ENCODE data around the gene C4orf50.
"Not testable (repeated sequence)": the region's sequence is repeated elsewhere in the genome, so short reads cannot be mapped to it uniquely, and the experiment has no call there.

The C4orf50 gene

GRCh38 chr4:5968246-5968645 lies 50.0 kb downstream of the C4orf50 start:
- no peak for DNase-seq (ENCODE audit: low read depth)

DNA sequence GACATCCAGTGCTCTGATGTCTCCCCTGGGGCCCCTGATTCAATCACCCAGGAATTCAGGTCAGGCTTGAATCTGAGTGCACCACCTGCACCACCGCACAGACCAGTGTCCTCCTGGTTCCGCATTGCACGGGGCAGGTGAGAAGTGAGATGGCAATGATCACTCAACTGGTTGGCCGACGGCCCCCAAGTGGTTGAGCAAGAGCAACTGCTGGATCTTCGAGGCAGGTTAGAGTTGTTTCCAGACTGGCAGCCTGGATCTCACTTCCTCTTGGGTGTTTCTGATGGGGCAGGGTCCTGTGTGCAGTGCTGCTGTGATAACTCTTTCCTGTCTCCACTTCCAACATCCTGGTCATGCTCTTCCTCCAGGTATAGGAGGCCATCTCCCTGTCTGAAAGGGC lies 50.4 kb downstream of the C4orf50 start:
- DNase-seq (ENCODE audit: low read depth): no peak

GRCh38 chr4:5965225-5965624 lies 53.0 kb downstream of the C4orf50 start:
- no peak for DNase-seq (ENCODE audit: low read depth)

DNA sequence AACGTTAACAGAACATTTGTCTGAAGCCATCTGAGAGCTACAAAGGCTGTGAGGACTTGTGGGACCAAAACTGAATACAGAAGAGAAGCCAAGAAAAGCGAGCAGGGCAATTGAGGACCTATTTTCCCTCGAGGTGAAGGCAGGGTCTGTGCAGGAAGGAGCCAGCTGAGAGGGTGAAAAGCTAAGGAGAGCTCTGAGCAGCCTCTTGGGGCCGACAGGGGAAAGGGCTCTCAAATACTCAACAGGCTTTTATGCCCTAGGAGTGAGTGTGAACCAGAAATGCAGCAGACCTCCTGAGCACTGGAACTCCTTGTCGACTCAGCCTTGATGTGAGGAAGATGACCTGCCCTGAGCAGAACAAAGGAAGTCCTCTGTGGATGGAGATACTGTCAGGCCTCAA lies 54.2 kb downstream of the C4orf50 start:
- no peak for DNase-seq (ENCODE audit: low read depth)

DNA sequence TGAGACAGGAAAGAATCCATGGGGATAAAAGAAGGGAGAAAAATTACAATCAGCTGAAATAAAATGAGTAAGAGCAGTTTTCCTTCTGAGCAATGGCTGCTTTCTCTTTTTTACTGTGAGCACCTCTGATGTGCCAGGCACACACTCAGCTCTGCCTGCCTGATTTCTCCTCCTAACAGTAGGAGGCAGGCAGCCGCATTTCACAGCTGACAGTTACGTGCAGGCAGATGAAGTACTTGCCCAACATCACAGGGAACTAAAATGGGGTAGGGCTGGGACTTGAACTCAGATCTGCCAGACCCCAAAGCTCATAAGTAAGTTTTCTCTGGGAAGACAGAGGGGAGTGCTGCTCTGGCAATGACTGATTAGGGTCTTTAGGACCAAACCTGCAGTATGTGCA lies 54.6 kb downstream of the C4orf50 start:
- no peak for DNase-seq (ENCODE audit: low read depth)

DNA sequence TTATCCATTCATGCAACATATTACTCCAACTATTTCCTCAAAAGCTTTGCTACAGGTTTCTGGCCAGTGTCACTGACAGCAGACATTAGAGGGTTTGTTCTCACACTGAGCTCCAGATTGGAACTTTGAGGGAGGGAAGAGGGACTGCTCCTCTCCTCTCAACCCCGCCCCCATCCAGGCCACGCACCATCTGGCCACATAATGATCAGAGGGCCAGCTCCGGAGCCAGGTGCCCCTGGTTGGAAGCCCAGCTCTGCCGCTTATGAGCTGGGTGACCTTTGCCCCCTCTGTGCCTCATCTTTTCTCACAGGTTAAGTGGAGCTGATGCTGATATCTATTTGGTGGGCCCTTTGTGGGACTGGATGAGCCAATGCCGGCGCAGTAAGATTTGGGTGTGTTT lies 55.8 kb downstream of the C4orf50 start:
- DNase-seq (ENCODE audit: low read depth): no peak

DNA sequence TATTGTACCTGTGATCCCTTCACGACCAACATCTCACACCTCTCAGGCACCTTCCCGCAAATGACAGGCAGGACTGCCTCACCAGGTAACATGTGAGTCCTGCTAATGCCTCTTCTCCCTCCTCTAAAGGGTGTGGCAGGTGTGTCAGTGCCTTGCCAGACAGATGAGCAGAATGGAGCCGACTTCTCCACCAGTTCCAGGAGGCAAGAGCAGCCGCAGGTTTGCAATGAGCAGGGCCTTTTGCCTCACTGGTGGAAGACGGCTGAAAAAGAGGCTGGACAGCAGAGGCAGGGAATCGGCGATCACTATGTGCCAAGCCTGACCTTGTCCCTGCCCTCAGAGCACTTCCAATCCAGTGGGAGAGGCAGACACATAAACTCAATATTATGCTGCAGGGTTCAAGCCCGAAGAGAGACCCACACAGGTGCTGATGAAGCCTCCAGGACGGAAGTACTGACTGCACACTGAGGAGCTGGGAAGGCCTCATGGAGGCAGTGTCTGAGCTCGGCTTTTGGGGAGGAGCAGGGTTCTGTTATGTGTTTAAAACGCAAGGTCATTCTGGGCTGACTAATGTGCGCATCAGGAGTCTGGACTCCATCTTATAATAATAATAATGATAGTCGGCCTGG lies 57.9 kb downstream of the C4orf50 start:
- no peak for DNase-seq (ENCODE audit: low read depth)

DNA sequence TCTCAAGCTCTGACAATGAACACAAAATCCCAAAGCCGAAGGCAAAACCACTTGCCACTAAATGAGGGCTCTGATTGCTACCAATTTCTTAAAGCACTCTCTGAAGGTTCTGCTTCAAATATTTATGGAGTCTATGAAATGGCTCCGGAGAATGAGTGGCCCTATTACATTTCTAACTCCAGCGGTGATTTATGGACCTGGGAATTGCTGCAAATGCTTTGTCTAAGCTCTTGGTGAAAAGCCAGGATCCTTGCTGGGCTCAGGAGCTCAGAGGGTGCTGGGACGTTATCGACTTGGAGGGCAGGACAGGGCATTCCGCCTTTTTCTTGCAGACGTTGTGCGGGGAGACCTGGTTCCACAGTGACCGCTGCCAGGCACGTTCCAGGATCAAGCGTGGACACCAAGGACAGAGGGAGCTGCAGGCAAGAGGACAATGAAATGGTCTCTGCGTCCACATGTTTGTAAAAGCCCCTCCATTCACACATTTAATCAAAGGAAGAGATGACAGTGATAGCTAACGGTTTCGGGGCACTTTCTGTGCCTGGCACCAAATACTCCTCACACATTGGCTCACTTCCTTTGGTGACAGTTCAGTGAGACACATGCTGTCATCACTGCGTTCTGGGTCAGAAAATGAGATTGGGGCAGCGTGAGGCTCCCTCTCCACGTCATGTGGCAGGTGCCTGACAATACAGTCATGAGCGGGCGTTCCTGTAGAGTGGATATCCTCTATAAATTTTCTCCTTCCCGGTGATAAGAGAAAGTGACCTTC lies 58.8 kb downstream of the C4orf50 start:
- no peak for DNase-seq (ENCODE audit: low read depth)

GRCh38 chr4:5958199-5958735 lies 60.0 kb downstream of the C4orf50 start:
- DNase-seq (ENCODE audit: low read depth): no peak

- no peak for DNase-seq (ENCODE audit: low read depth)
Observed at GRCh38 chr4:5957076-5957475, 61.2 kb downstream of the C4orf50 start.

- DNase-seq (ENCODE audit: low read depth): no peak
Observed at GRCh38 chr4:5956285-5957021, 61.8 kb downstream of the C4orf50 start.

DNA sequence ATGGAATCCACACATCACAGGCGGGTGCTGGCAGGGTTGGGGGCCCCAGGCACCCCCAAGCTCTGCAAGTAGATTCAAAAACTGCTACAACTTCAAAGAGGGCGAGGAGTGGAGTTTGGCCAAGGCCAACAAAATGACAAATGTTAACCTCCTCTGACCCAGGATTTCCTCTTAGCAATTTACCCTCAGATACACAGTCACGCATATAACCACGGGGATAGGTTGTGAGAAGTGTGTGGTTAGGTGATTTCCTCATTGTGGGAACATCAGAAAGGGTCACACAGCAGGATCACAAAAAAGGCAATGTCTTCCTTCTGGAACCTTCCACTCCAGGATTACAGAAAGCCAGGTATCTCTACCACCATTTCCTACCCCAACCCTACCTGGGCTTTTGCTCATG lies 62.4 kb downstream of the C4orf50 start:
- DNase-seq (ENCODE audit: low read depth): no peak

GRCh38 chr4:5955201-5955821 lies 62.9 kb downstream of the C4orf50 start:
- DNase-seq (ENCODE audit: low read depth): no peak

GRCh38 chr4:5954056-5954760 lies 64.0 kb downstream of the C4orf50 start:
- no peak for DNase-seq (ENCODE audit: low read depth)

DNA sequence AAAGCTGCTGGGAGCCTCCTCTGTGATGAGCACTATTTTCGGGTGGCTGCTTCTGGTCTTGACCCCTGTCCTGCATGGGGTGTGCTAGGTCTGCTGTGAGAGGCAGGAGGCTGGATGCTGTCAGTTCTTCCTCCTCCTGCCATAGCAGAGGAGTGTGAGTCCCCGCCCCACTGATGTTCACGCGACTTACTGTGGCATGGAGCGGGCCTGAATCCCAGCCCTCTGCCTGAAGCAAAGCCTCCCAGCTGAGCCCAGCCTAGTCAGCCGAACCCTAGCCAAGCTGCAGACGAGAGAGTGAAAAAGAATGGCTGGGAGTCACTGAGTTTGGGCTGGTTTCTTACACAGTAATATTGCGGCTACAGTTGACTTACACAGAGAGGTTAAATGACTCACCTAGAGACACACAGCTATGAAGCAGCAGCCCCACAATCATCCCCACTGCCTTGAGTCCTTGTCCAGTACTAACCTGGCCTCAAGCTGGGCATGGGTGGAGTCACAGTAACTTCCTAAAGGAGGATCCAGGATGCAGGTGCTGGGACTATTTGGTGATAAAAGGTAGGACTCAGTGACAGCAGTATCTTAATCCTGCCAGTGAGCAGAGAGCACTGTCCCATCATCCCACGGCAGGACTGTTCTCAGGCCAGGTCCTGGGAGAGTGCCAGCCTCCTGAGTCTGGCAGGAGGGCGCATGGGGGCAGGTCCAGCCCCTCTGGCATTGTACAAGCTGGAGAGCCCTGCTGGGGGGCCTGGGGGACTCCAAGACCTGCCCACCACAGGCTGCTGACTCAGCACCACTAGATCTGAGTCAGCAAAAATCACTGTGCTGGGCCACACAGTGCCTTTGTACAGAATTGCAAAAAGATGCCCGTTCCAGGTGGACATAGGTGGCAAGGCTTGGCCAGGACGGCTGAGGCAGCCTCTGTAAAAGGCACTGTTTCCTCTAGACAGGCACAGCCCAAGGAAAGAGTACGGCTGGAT lies 65.0 kb downstream of the C4orf50 start:
- no peak for DNase-seq (ENCODE audit: low read depth)

DNA sequence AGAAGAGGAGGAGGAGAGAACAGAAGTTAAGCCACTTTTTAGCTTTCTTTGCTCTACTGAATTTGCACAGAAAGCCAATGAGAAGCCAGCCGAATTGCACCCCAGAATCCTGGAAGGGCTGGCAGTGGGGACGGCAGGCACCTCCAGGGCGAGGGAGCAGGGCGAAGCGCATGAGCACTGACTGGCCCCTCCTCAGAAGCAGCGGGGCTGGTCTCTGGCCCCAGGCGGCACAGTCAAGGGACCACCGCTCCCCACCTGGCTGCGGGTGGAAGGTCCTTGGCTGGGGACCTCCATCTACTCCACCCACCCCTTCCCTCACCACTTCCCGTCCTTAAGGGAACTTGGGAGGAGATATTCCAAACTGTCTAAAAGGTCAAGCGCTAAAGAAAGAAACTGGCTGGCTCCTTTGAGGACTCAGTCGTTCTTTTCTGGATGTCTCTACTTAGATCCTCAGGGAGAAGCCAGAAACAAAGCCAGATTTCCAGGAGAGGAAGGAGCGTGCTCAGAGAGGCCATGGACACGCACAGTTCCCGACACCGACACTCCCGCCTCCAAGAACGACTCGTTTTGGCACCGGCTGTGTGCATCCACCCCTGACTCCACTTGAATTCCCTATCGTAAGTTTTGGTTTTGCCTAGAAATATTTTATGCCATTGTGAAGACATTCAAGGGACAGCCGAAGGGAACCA lies 65.8 kb downstream of the C4orf50 start:
- no peak for DNase-seq (ENCODE audit: low read depth)

DNA sequence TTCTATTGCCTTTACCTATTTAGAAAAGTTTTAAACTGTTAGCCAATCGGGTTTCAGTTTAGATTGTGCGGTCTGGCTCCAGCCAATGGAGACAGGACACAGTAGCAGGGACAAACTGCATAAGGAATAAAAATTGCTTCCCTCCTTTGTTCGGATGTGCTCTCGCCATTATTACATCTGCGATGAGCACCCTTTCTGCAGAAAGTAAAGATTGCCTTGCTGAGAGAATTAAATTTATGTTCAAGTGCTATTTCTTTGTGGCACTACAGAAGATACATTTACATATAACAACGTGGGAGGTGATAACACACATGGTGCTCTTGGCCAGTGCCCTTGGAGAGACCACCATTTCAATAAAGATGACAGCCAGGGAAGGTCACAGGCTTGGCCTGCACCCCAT lies 71.6 kb downstream of the C4orf50 start:
- DNase-seq (ENCODE audit: low read depth): not testable (repeated sequence)

DNA sequence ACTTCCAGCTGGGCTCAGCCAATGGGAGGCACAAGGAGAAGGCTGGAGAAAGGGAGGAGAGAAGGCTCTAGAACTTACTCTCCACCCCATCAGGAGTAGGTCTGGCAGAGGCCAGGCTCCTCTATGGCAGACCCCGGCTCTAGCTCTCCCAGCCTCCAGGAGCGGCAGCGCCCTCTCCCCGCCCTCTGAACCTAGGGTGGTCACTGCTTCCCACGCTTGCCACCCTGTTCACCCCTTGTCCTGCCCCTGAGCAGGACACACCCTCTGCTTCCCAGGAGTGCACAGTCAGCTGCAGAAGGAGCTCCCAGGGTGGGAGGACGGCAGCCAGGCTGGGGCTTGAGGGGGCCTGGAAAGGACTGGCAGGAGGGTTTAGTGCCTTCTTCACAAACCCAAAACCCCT lies 72.3 kb downstream of the C4orf50 start:
- DNase-seq (ENCODE audit: low read depth): no peak

DNA sequence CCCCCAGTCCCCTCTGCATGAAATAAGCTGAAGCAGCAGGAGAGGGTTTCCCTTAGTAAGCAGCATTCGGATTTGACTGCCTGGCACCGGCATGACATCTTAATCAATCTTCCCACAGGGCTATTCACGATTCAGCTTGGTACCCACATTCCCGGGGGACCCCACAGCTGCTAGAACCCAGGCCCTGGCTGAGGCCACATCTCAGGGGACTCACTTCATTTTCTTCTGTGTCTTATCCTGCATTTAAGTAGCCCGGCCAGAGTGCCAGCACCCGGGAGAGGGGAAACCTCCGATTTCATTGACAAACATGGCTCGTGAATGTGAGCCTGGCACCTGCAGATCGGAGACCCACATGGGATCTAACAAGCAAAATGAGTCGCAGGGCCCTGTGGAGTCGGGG lies 73.1 kb downstream of the C4orf50 start:
- DNase-seq (ENCODE audit: low read depth): no peak

- no peak for DNase-seq (ENCODE audit: low read depth)
Observed at GRCh38 chr4:5943561-5943960, 74.7 kb downstream of the C4orf50 start.

Data from GM04504 (cell line).